ENCODE results near the gene PFKL.

The PFKL gene

GRCh38 chr21:44345495-44345894, 45.6 kb downstream of the PFKL start:
- Mint-ChIP-seq H3K4me1 (peaks cover 2% of the 10 kb centered on the region), H3K4me3 (no peak overlapping the region), H3K9me3 (no peaks in the 10 kb centered on the region), H3K36me3 (ENCODE audit: low read depth) (no peaks in the 10 kb centered on the region), H3K27me3 (peaks cover 7% of the 10 kb centered on the region), H3K27ac (no peak overlapping the region)
- no peak for ATAC-seq
- DNase-seq, result no peak

DNA sequence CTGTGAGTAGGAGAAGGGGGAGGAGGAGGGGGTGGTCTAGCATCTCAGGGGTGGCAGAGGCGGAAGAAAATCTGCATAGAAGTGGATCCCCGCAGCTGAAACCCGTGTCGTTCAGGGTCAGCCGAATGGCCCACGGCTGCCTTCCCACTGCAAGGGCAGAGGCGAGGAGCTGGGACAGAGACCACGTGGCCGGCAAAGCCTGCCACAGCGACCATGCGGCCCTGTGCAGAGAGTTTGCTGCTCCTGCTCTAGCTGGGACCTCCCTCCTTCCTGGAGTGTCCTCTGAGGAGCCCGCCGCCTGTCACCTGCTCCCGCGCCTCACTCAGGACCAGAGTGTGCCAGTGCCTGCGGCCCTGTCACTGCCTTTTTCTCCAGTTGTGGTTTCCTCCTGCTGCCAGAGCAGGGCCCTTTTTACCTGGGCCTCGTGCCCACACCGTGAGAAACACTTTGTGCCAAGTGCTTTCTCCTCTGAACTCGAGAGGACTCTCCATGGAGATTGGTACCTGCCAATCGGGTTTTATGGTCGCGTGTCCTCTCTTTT, 48.1 kb downstream of the PFKL start:
- no peaks in the 10 kb centered on the region for H3K36me3 Mint-ChIP-seq (ENCODE audit: low read depth)
- no peak overlapping the region for H3K4me3 Mint-ChIP-seq
- no peaks in the 10 kb centered on the region for H3K9me3 Mint-ChIP-seq
- no peak overlapping the region for H3K27ac Mint-ChIP-seq
- DNase-seq, result no peak
- ATAC-seq, result no peak
- peaks cover 10% of the 10 kb centered on the region for H3K4me1 Mint-ChIP-seq
- peaks cover 12% of the 10 kb centered on the region for H3K27me3 Mint-ChIP-seq

GRCh38 chr21:44348861-44349260, 49.0 kb downstream of the PFKL start:
- peaks cover 12% of the 10 kb centered on the region for H3K27me3 Mint-ChIP-seq
- H3K4me1 Mint-ChIP-seq, result peaks cover 19% of the 10 kb centered on the region
- DNase-seq (no peak), ATAC-seq (no peak)
- no peaks in the 10 kb centered on the region for H3K36me3 Mint-ChIP-seq (ENCODE audit: low read depth)
- H3K27ac Mint-ChIP-seq, result no peak overlapping the region
- no peak overlapping the region for H3K4me3 Mint-ChIP-seq
- no peaks in the 10 kb centered on the region for H3K9me3 Mint-ChIP-seq

GRCh38 chr21:44349416-44349846, 49.6 kb downstream of the PFKL start:
- no peak overlapping the region for H3K27ac Mint-ChIP-seq

GRCh38 chr21:44349847-44350772, 50.3 kb downstream of the PFKL start:
- ATAC-seq (no peak), DNase-seq (no peak)
- Mint-ChIP-seq H3K27ac (no peak overlapping the region), H3K36me3 (ENCODE audit: low read depth) (no peaks in the 10 kb centered on the region), H3K4me1 (peaks cover 30% of the 10 kb centered on the region), H3K27me3 (peaks cover 12% of the 10 kb centered on the region), H3K9me3 (no peaks in the 10 kb centered on the region), H3K4me3 (no peak overlapping the region)

More at GRCh38 chr21:44349416-44349846, 49.6 kb downstream of the PFKL start:
- Mint-ChIP-seq H3K4me3 (no peak overlapping the region), H3K36me3 (ENCODE audit: low read depth) (no peaks in the 10 kb centered on the region), H3K27me3 (peaks cover 12% of the 10 kb centered on the region), H3K4me1 (peaks cover 24% of the 10 kb centered on the region), H3K9me3 (no peaks in the 10 kb centered on the region)
- DNase-seq (no peak), ATAC-seq (no peak)

GRCh38 chr21:44350773-44351481, 51.1 kb downstream of the PFKL start:
- Mint-ChIP-seq H3K27ac (no peak overlapping the region), H3K4me1 (peaks cover 36% of the 10 kb centered on the region), H3K4me3 (no peak overlapping the region), H3K9me3 (no peaks in the 10 kb centered on the region), H3K27me3 (peaks cover 12% of the 10 kb centered on the region), H3K36me3 (ENCODE audit: low read depth) (no peaks in the 10 kb centered on the region)
- DNase-seq (no peak), ATAC-seq (no peak)

- no peak for DNase-seq
- Mint-ChIP-seq H3K27me3 (peaks cover 12% of the 10 kb centered on the region), H3K27ac (no peak overlapping the region), H3K4me3 (no peak overlapping the region), H3K36me3 (ENCODE audit: low read depth) (no peaks in the 10 kb centered on the region), H3K9me3 (no peaks in the 10 kb centered on the region), H3K4me1 (peaks cover 43% of the 10 kb centered on the region)
- ATAC-seq, result no peak
Measured at GRCh38 chr21:44351535-44352252, 51.8 kb downstream of the PFKL start.

DNA sequence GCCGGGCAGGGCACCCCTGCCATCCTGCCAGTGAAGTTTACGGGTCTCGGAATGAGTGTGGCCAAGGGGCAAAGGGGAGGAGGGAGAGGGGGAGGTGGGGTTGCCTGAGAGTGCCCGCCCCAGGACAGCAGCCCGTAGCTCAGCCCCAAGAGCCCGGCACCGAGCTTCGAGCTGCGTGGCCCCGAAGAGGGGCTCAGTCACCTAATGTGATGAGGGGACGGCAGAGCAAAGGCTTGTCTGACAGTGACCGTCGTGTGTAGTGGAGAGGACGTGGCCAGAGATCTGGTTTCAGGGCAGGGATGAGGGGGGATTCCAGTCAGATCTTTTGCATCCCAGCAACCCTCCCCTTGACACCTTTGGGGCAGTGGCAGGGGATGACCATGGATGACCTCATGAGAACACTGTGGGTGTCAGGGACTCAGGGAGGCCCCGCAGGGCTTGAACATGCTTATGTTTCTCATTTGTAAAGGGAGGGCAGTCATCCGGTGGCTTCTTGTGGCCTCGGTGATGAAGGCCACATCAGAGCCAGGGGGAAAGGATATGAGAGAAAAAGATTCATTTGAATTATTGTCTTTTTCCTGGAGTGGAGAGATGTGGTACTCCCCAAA, 52.5 kb downstream of the PFKL start:
- DNase-seq (no peak), ATAC-seq (no peak)
- H3K9me3 Mint-ChIP-seq, result no peaks in the 10 kb centered on the region
- peaks cover 46% of the 10 kb centered on the region for H3K4me1 Mint-ChIP-seq
- H3K36me3 Mint-ChIP-seq (ENCODE audit: low read depth), result no peaks in the 10 kb centered on the region
- peaks cover 12% of the 10 kb centered on the region for H3K27me3 Mint-ChIP-seq
- H3K4me3 Mint-ChIP-seq, result no peak overlapping the region
- H3K27ac Mint-ChIP-seq, result no peak overlapping the region

DNA sequence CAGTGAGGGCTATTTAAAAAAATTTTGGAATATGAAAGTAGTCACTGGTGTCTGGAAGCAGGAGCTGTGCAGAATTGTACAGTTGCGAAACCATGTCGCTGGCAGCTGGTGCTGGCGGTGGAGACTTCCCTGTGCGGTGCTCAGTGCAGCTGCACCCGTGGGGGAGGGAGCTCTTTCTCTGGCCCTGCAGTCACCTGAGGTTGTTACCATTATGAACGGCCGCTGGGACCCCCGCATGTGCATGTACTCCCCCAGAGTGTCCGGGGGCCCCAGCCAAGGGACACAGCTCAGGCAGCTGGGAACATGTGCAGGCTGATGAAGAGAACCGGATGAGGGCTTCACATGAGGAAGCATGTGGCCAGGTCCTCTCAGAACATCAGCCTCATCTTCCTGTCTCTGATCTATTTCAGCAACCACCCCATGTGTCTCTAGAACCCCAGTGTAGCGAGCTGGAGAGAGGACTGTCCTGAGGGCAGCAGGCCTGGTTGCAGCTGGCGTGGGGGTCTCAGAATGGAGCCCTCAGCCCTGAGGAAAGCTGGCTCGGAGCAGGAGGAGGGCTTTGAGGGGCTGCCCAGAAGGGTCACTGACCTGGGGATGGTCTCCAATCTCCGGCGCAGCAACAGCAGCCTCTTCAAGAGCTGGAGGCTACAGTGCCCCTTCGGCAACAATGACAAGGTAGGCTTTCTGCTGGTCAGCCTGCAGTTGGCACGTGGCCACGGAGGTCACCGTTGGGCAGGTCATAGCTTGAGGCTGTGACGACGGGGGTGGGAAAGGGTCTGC, 53.5 kb downstream of the PFKL start, which contains the start of gene TRPM2:
TSS of gene TRPM2 (plus strand) at position 431 of the 780 bp plus-strand sequence. CDS start at position 511, 80 bp downstream.
- peaks cover 46% of the 10 kb centered on the region for H3K4me1 Mint-ChIP-seq
- H3K27me3 Mint-ChIP-seq, result peaks cover 12% of the 10 kb centered on the region
- H3K36me3 Mint-ChIP-seq (ENCODE audit: low read depth), result no peaks in the 10 kb centered on the region
- peak within 1 kb of the TSS; percentile 73 for H3K27ac Mint-ChIP-seq
- peak within 1 kb of the TSS; percentile 62 for H3K4me3 Mint-ChIP-seq
- peak; percentile 29 for ATAC-seq
- no peak for DNase-seq
- no peaks in the 10 kb centered on the region for H3K9me3 Mint-ChIP-seq

DNA sequence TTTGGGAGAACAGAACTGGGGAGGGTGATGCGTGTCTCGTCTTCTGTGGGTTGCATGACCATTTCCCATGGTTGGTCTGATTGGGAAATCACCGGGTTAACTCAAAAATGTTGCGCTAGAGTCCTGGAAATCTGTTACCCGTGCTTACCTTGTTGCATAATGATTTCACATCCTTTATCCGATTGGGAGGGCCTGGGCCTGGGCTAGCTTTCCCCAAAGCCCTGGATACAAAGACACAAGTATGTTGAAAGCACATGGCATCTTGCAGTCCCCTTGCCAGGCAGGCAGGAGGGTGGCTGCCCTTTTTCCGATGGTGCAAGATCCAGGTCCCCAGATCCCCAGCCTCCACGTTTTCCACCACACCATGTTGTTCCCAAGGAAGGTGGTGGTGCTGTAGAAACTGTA, 54.1 kb downstream of the PFKL start:
- no peak for ATAC-seq
- Mint-ChIP-seq H3K27ac (peak overlapping the region; percentile 73), H3K9me3 (no peaks in the 10 kb centered on the region), H3K4me3 (no peak overlapping the region), H3K4me1 (peaks cover 46% of the 10 kb centered on the region), H3K27me3 (peaks cover 9% of the 10 kb centered on the region), H3K36me3 (ENCODE audit: low read depth) (no peaks in the 10 kb centered on the region)
- DNase-seq, result no peak

DNA sequence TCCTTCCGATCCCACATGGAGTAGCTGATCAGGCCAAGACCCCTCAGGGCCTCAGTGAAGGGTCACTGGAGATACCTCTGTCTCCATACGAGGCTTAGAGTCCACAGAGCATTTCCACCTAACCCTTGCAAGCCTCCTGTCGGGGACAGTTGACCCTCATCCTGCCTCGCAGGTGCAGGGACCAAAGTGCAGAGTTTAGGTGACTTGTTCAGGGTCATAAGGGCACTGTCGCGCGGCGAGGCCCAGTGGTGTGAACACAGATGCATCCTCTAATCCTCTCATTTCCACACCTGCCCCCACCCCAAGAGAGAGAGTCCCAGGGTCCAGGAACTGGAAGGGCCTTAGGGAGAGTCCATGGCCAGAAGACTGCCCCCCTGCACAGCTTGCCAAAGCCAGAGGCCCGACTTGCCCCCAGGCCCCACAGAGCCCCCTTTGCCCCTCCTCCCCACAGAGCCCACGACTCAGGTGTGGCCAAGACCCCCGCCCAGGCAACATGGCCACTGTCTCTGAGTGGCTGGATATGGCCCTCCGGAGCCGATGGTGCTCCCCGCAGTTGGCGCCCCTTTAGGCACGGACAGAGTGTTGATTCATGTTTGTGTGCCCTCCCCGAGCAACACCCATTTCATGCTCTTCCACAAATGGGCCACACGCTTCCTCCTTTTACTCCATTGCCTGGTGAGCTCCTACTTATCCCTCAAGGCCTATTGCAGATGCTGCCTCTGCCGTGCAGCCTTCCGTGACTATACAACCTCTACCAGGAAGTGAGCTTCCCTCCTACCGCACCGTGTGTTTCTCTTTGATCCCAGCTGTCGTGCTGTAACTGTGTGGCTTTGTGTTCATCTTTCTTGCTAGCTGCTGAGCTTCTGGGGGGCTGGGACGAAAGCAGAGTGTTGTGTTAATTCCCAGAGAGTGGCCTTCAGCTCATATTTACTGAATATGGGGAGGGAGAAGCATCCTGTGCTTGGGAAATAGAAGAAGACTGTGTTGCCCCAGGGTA, 55.2 kb downstream of the PFKL start:
- DNase-seq (no peak), ATAC-seq (no peak)
- H3K9me3 Mint-ChIP-seq, result no peaks in the 10 kb centered on the region
- H3K36me3 Mint-ChIP-seq (ENCODE audit: low read depth), result no peaks in the 10 kb centered on the region
- H3K4me3 Mint-ChIP-seq, result peak overlapping the region; percentile 15
- H3K4me1 Mint-ChIP-seq, result peaks cover 46% of the 10 kb centered on the region
- peaks cover 5% of the 10 kb centered on the region for H3K27me3 Mint-ChIP-seq
- H3K27ac Mint-ChIP-seq, result peak overlapping the region; percentile 14

- no peak for DNase-seq
- Mint-ChIP-seq H3K27ac (no peak overlapping the region), H3K9me3 (no peaks in the 10 kb centered on the region), H3K4me3 (no peak overlapping the region), H3K4me1 (peaks cover 48% of the 10 kb centered on the region), H3K27me3 (peaks cover 2% of the 10 kb centered on the region), H3K36me3 (ENCODE audit: low read depth) (no peaks in the 10 kb centered on the region)
- ATAC-seq, result no peak
Measured at GRCh38 chr21:44356160-44356559, 56.3 kb downstream of the PFKL start.
